HFF-Myc (cell line): ENCODE results near the gene SPAAR.

ENCODE experiments used
- DNase-seq: peaks from one replicate; pipeline ENCODE4 v3.0.0-alpha.2; 2011; ENCODE audit warnings: low read depth; ENCODE audit errors: extremely low read depth
- H3K4me3 ChIP-seq: replicated peaks from 2 replicates; pipeline ENCODE4 v1.5.1; 2011; ENCODE audit warnings: low read depth, mild to moderate bottlenecking, control low read depth, low read length
- CTCF ChIP-seq: IDR thresholded peaks from 2 replicates; pipeline ENCODE4 v1.5.1; 2012; ENCODE audit warnings: mild to moderate bottlenecking, low read depth, low read length, control low read depth; ENCODE audit errors: missing control alignments

SPAAR gene

GRCh38 chr9:35867538-35867937 lies 41.8 kb upstream of the SPAAR start:
- no peak for DNase-seq
- TF ChIP-seq CTCF: no peak
- H3K4me3 ChIP-seq: no peak overlapping the region

GRCh38 chr9:35868933-35869332 lies 40.4 kb upstream of the SPAAR start:
- no peak for TF ChIP-seq CTCF
- DNase-seq: no peak
- no peak overlapping the region for H3K4me3 ChIP-seq

- no peak for DNase-seq
- no peak overlapping the region for H3K4me3 ChIP-seq
- TF ChIP-seq CTCF: no peak
These were observed 39.6 kb upstream of the SPAAR start for GRCh38 chr9:35869621-35870216.

DNA sequence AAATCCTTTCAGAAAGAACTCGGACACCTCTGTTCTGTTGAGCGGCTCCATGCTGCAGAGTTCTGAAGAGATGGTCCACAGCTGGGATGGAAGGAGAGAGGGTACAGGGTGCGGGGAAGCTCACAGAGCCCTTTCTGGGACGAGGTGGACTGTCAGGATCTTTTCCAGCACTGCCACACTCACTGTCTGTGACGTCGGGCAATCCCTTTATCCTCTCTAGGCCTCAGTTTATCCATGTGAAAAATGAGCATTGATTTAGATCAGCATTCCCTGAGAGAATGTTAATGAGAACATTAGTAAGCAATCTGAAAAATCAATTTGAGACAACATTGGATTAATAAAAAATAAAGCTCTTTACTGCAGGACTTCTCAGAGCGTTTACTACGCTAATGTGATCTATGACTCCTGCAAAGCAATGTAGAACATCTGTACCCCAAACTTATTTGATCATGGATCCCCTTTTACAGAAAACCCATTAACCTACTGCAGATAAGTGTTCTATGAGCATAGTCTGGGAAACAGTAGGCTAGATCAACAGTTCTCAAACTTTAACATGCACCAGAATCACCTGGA lies 38.9 kb upstream of the SPAAR start, which contains the start of gene OR13J1:
Gene OR13J1, minus strand, starts transcription at position 51 of the 573 bp plus-strand sequence. Its CDS starts 0 bp downstream, at position 51.
- TF ChIP-seq CTCF: no peak
- no peak within 1 kb of the TSS for H3K4me3 ChIP-seq

GRCh38 chr9:35871545-35871944 lies 37.7 kb upstream of the SPAAR start:
- H3K4me3 ChIP-seq: no peak overlapping the region
- TF ChIP-seq CTCF: no peak
- no peak for DNase-seq

More for the DNA sequence above, 38.9 kb upstream of the SPAAR start, which contains the start of gene OR13J1:
- DNase-seq: no peak

GRCh38 chr9:35872505-35872904 lies 36.8 kb upstream of the SPAAR start:
- DNase-seq: no peak

More at GRCh38 chr9:35872505-35872904, 36.8 kb upstream of the SPAAR start:
- no peak overlapping the region for H3K4me3 ChIP-seq
- no peak for TF ChIP-seq CTCF
